A673 (cell line): ENCODE measurements around the gene CAMK2G. TPM values are rescaled to one million over a fixed set of nuclear protein-coding genes. Genes with fewer than 3 reads are reported as not detected.
"Not testable (repeated sequence)": the region's sequence is repeated elsewhere in the genome, so short reads cannot be mapped to it uniquely, and the experiment has no call there.

Experiments used
- BruUV-seq: library from RNA; stranded (reverse); fragments of 400-500 nt; replicated peaks from 2 replicates; lab custom pipeline; 2021; lab: Mats Ljungman, UMichigan
- CTCF ChIA-PET: fragments of 300-600 bp; sonication (Branson Sonifier 250); formaldehyde crosslinking; loops from one replicate; lab custom pipeline; 2022; ENCODE audit warnings: antibody characterized with exemption; lab: Charles Lee
- POLR2A ChIA-PET: fragments of 300-600 bp; sonication (Branson Sonifier 250); formaldehyde crosslinking; loops from one replicate; lab custom pipeline; 2022; ENCODE audit warnings: antibody characterized with exemption; ENCODE audit not compliant: low non-redundant PET; lab: Charles Lee
- DNase-seq: peaks from one replicate; pipeline ENCODE4 v3.0.0-alpha.2; 2015; ENCODE audit warnings: low spot score
- H3K27ac ChIP-seq: fragments of 200-600 bp; sonication (generic); 2 replicates; pipeline ENCODE4 v1.5.1; 2016; ENCODE audit warnings: mixed run types, low read depth, mild to moderate bottlenecking, mixed read lengths, antibody characterized with exemption, low read length; ENCODE audit not compliant: poor library complexity, severe bottlenecking
- H3K27me3 ChIP-seq: fragments of 200-600 bp; sonication (generic); replicated peaks from 2 replicates; pipeline ENCODE4 v1.6.1; 2017; ENCODE audit warnings: mixed run types, low read depth, mild to moderate bottlenecking, mixed read lengths, antibody characterized with exemption, low read length; ENCODE audit not compliant: insufficient read depth, poor library complexity
- H3K36me3 ChIP-seq: fragments of 200-600 bp; sonication (generic); 2 replicates; pipeline ENCODE4 v1.6.1; 2016; ENCODE audit warnings: mixed run types, mild to moderate bottlenecking, mixed read lengths, antibody characterized with exemption, low read length; ENCODE audit not compliant: insufficient read depth, poor library complexity, severe bottlenecking
- H3K4me1 ChIP-seq: fragments of 200-600 bp; sonication (generic); 2 replicates; pipeline ENCODE4 v1.6.1; 2017; ENCODE audit warnings: mixed run types, mild to moderate bottlenecking, mixed read lengths, antibody characterized with exemption, low read length; ENCODE audit not compliant: insufficient read depth, poor library complexity, severe bottlenecking
- H3K4me3 ChIP-seq: fragments of 200-600 bp; sonication (generic); 2 replicates; pipeline ENCODE4 v1.5.1; 2016; ENCODE audit warnings: low read depth, mixed run types, mild to moderate bottlenecking, mixed read lengths, low read length; ENCODE audit not compliant: poor library complexity, severe bottlenecking
- H3K9me3 ChIP-seq: fragments of 200-600 bp; sonication (generic); 2 replicates; pipeline ENCODE4 v1.6.1; 2016; ENCODE audit warnings: mixed run types, low read depth, mild to moderate bottlenecking, mixed read lengths, antibody characterized with exemption, low read length; ENCODE audit not compliant: poor library complexity, severe bottlenecking
- CTCF ChIP-seq: fragments of 300-800, 200-600 bp; sonication (generic); conservative IDR thresholded peaks from 2 replicates; pipeline ENCODE4 v1.5.1; 2017; ENCODE audit warnings: low read depth, mild to moderate bottlenecking, antibody characterized with exemption, low read length, moderate library complexity, mixed read lengths
- EZH2 ChIP-seq: fragments of 200-600 bp; sonication (generic); IDR thresholded peaks from 2 replicates; pipeline ENCODE4 v1.6.1; 2017; ENCODE audit warnings: borderline replicate concordance, low read depth, mild to moderate bottlenecking, mixed read lengths, antibody characterized with exemption, low read length; ENCODE audit not compliant: poor library complexity, severe bottlenecking
- intact Hi-C: fragments of 100-400 bp; cut with micrococcal nuclease; formaldehyde crosslinking; loops from one replicate; pipeline ENCODE4 v1.10.0; 2022; ENCODE audit not compliant: unreplicated experiment
- total RNA-seq: library from RNA; stranded (reverse); gene quantifications from 2 replicates; pipeline ENCODE4 v1.2.3, GENCODE V29; 2021

The CAMK2G gene
- total RNA-seq, 1 experiment from 2014 or later: 32.7 TPM

- no TSS peak for BruUV-seq
Measured at GRCh38 chr10:73898730-73899410, 24.5 kb upstream of the CAMK2G start.

GRCh38 chr10:73897693-73898092 is 23.3 kb upstream of the CAMK2G start:
- H3K27ac ChIP-seq: no peak overlapping the region
- no peak for TF ChIP-seq EZH2
- H3K4me1 ChIP-seq: no peaks in the 10 kb centered on the region
- H3K4me3 ChIP-seq: no peak overlapping the region
- no peaks in the 10 kb centered on the region for H3K36me3 ChIP-seq
- intact Hi-C loops: no loop called here
- BruUV-seq: no TSS peak
- no peaks in the 10 kb centered on the region for H3K27me3 ChIP-seq
- POLR2A ChIA-PET: no interaction called here
- CTCF ChIA-PET: no interaction called here
- DNase-seq: no peak
- H3K9me3 ChIP-seq: no peaks in the 10 kb centered on the region

More at GRCh38 chr10:73898730-73899410, 24.5 kb upstream of the CAMK2G start:
- H3K27ac ChIP-seq: no peak overlapping the region
- CTCF ChIA-PET: no interaction called here
- no peak overlapping the region for H3K4me3 ChIP-seq
- POLR2A ChIA-PET: no interaction called here
- DNase-seq: no peak
- H3K9me3 ChIP-seq: no peaks in the 10 kb centered on the region
- H3K36me3 ChIP-seq: no peaks in the 10 kb centered on the region
- no peaks in the 10 kb centered on the region for H3K4me1 ChIP-seq
- intact Hi-C loops: no loop called here
- TF ChIP-seq CTCF (no peak), EZH2 (no peak)
- no peaks in the 10 kb centered on the region for H3K27me3 ChIP-seq

- DNase-seq, H3K27me3 ChIP-seq, BruUV-seq, H3K4me3 ChIP-seq, CTCF ChIA-PET, H3K27ac ChIP-seq, H3K9me3 ChIP-seq, H3K4me1 ChIP-seq, intact Hi-C loops, POLR2A ChIA-PET, H3K36me3 ChIP-seq: not testable (repeated sequence)
Measured at GRCh38 chr10:73895381-73895780, 21.0 kb upstream of the CAMK2G start.

- POLR2A ChIA-PET: no interaction called here
- no peak for DNase-seq
Measured at GRCh38 chr10:73894245-73894971, 20.1 kb upstream of the CAMK2G start.

More at GRCh38 chr10:73894245-73894971, 20.1 kb upstream of the CAMK2G start:
- intact Hi-C loops: no loop called here
- no peaks in the 10 kb centered on the region for H3K9me3 ChIP-seq
- no TSS peak for BruUV-seq
- H3K4me3 ChIP-seq: no peak overlapping the region
- no peak for TF ChIP-seq CTCF
- TF ChIP-seq EZH2: no peak
- CTCF ChIA-PET: interaction anchor here (1.1 kb wide), 1 partner anchor 14 kb away, joined by 3 read pairs; no protein-coding TSS in a partner anchor
- H3K4me1 ChIP-seq: peaks cover 6% of the 10 kb centered on the region
- H3K27me3 ChIP-seq: no peaks in the 10 kb centered on the region
- no peaks in the 10 kb centered on the region for H3K36me3 ChIP-seq
- H3K27ac ChIP-seq: no peak overlapping the region
